H1 (cell line): ENCODE measurements around the gene ABHD6. TPM values are rescaled to one million over a fixed set of nuclear protein-coding genes. Genes with fewer than 3 reads are reported as not detected.

ENCODE experiments used
- CTCF ChIA-PET: fragments of 300-600 bp; sonication (Branson Sonifier 250); formaldehyde crosslinking; loops from one replicate; lab custom pipeline; 2021; ENCODE audit not compliant: partially characterized antibody; lab: Charles Lee
- POLR2A ChIA-PET: fragments of 300-600 bp; sonication (Branson Sonifier 250); formaldehyde crosslinking; loops from one replicate; lab custom pipeline; 2021; ENCODE audit warnings: inconsistent platforms; ENCODE audit not compliant: partially characterized antibody; lab: Charles Lee
- DNase-seq, 2 experiments: peaks; one replicate each; pipeline versions ENCODE4 v3.0.0 to v3.0.0-alpha.2; 2010 to 2022; ENCODE audit warnings: low spot score in 2 of 2, low read depth in 1 of 2, mixed read lengths in 1 of 2
- FAIRE-seq: peaks from 2 replicates; lab custom pipeline; 2011; peaks lifted over from hg19 to GRCh38; lab: Jason Lieb, UNC
- H2AFZ ChIP-seq: 2 replicates; pipeline ENCODE4 v1.8.1; 2012; ENCODE audit warnings: low read length, inconsistent platforms
- H2AK5ac ChIP-seq: 2 replicates; pipeline ENCODE4 v1.6.1; 2013; ENCODE audit warnings: low read depth, low read length
- H2BK120ac ChIP-seq: replicated peaks from 2 replicates; pipeline ENCODE3; 2013; ENCODE audit warnings: low read depth, low read length, inconsistent platforms
- H2BK12ac ChIP-seq: 2 replicates; pipeline ENCODE4 v1.6.1; 2013; ENCODE audit warnings: low read depth, low read length
- H2BK15ac ChIP-seq: 2 replicates; pipeline ENCODE4 v1.6.1; 2013; ENCODE audit warnings: low read length
- H2BK20ac ChIP-seq: 2 replicates; pipeline ENCODE4 v1.6.1; 2013; ENCODE audit warnings: low read length
- H2BK5ac ChIP-seq: 2 replicates; pipeline ENCODE4 v1.6.1; 2013; ENCODE audit warnings: low read depth, low read length
- H3K14ac ChIP-seq: 2 replicates; pipeline ENCODE4 v1.6.1; 2013; ENCODE audit warnings: inconsistent platforms; ENCODE audit not compliant: insufficient read length
- H3K18ac ChIP-seq: 2 replicates; pipeline ENCODE4 v1.6.1; 2013; ENCODE audit warnings: low read length; ENCODE audit errors: extremely low read depth
- H3K23ac ChIP-seq: 2 replicates; pipeline ENCODE4 v1.6.1; 2013; ENCODE audit warnings: inconsistent platforms; ENCODE audit not compliant: insufficient read length
- H3K23me2 ChIP-seq: 2 replicates; pipeline ENCODE4 v1.6.1; 2013; ENCODE audit warnings: low read depth, low read length
- H3K27ac ChIP-seq: 2 replicates; pipeline ENCODE4 v1.6.1; 2011; ENCODE audit warnings: low read depth, low read length, inconsistent platforms
- H3K27me3 ChIP-seq, 4 experiments: replicated peaks in 1 of 4; 1 replicate in 1 of 4; 2 replicates in 3 of 4; pipeline versions ENCODE4 v1.6.1 to v1.8.1; 2011 to 2013; ENCODE audit warnings: low read length in 3 of 4, mild to moderate bottlenecking in 3 of 4, inconsistent platforms in 2 of 4, mixed read lengths in 2 of 4, moderate library complexity in 1 of 4; ENCODE audit not compliant: control insufficient read depth in 3 of 4, insufficient read depth in 3 of 4; ENCODE audit errors: extremely low read depth in 1 of 4
- H3K36me3 ChIP-seq, 4 experiments: 2 replicates each; pipeline versions ENCODE4 v1.6.1 to v1.8.1; 2011 to 2013; ENCODE audit warnings: mild to moderate bottlenecking in 4 of 4, low read length in 3 of 4, moderate library complexity in 2 of 4, control low read depth in 1 of 4, inconsistent platforms in 1 of 4; ENCODE audit not compliant: insufficient read depth in 4 of 4, control insufficient read depth in 2 of 4
- H3K4ac ChIP-seq: replicated peaks from 2 replicates; pipeline ENCODE3; 2013; ENCODE audit warnings: low read length, low read depth, mixed read lengths, inconsistent platforms; ENCODE audit not compliant: insufficient read length
- H3K4me1 ChIP-seq, 4 experiments: replicated peaks in 1 of 4; 1 replicate in 1 of 4; 2 replicates in 3 of 4; pipeline versions ENCODE4 v1.6.1 to v1.8.1; 2011 to 2013; ENCODE audit warnings: low read length in 3 of 4, inconsistent platforms in 2 of 4, mixed read lengths in 1 of 4; ENCODE audit not compliant: insufficient read depth in 4 of 4, control insufficient read depth in 3 of 4
- H3K4me2 ChIP-seq, 2 experiments: 2 replicates each; pipeline versions ENCODE4 v1.6.1 to v1.8.1; 2011 to 2013; ENCODE audit warnings: low read depth in 2 of 2, low read length in 2 of 2, control low read depth in 1 of 2, inconsistent platforms in 1 of 2, mild to moderate bottlenecking in 1 of 2; ENCODE audit not compliant: insufficient read depth in 1 of 2
- H3K4me3 ChIP-seq, 4 experiments: fragments of 200-600, 300-600 bp in 1 of 4; sonication (generic), shearing (Covaris generic), sonication (Bioruptor Twin) in 1 of 4; 2 replicates each; pipeline versions ENCODE4 v1.5.1 to v1.8.1; 2011 to 2016; ENCODE audit warnings: low read length in 4 of 4, low read depth in 3 of 4, control low read depth in 2 of 4, inconsistent platforms in 2 of 4, mild to moderate bottlenecking in 2 of 4, mixed read lengths in 1 of 4, moderate library complexity in 1 of 4; ENCODE audit not compliant: insufficient read depth in 2 of 4; ENCODE audit errors: extremely low read depth in 1 of 4
- H3K56ac ChIP-seq: replicated peaks from 2 replicates; pipeline ENCODE3; 2013; ENCODE audit warnings: low read depth, mild to moderate bottlenecking, mixed read lengths, low read length, inconsistent platforms; ENCODE audit not compliant: insufficient read length
- H3K79me1 ChIP-seq: 2 replicates; pipeline ENCODE4 v1.6.1; 2013; ENCODE audit warnings: low read depth, low read length, control low read depth
- H3K79me2 ChIP-seq, 2 experiments: 2 replicates each; pipeline versions ENCODE4 v1.6.1 to v1.8.1; 2012 to 2013; ENCODE audit warnings: low read length in 2 of 2, mild to moderate bottlenecking in 2 of 2, inconsistent platforms in 1 of 2; ENCODE audit not compliant: insufficient read depth in 2 of 2, control insufficient read depth in 1 of 2
- H3K9ac ChIP-seq, 4 experiments: replicated peaks in 1 of 4; 1 replicate in 1 of 4; 2 replicates in 3 of 4; pipeline versions ENCODE4 v1.6.1 to v1.8.1; 2011 to 2013; ENCODE audit warnings: low read depth in 3 of 4, low read length in 3 of 4, control low read depth in 2 of 4, mild to moderate bottlenecking in 2 of 4, moderate library complexity in 2 of 4, inconsistent platforms in 1 of 4; ENCODE audit errors: extremely low read depth in 1 of 4
- H3K9me3 ChIP-seq, 2 experiments: 2 replicates each; pipeline versions ENCODE4 v1.6.1 to v1.8.1; 2012 to 2013; ENCODE audit warnings: mild to moderate bottlenecking in 2 of 2, moderate library complexity in 2 of 2, control low read depth in 1 of 2, inconsistent platforms in 1 of 2, low read depth in 1 of 2, low read length in 1 of 2, mixed read lengths in 1 of 2; ENCODE audit not compliant: insufficient read depth in 2 of 2
- H4K20me1 ChIP-seq, 2 experiments: replicated peaks in 1 of 2; 2 replicates each; pipeline versions ENCODE3 to v1.8.1; 2011 to 2013; ENCODE audit warnings: inconsistent platforms in 2 of 2, low read length in 2 of 2, mild to moderate bottlenecking in 1 of 2; ENCODE audit not compliant: insufficient read depth in 2 of 2, control insufficient read depth in 1 of 2
- H4K5ac ChIP-seq: 2 replicates; pipeline ENCODE4 v1.6.1; 2013; ENCODE audit warnings: low read length, low read depth, mixed read lengths, inconsistent platforms; ENCODE audit not compliant: insufficient read length
- H4K8ac ChIP-seq: 2 replicates; pipeline ENCODE4 v1.8.0; 2013; ENCODE audit warnings: mild to moderate bottlenecking, moderate library complexity, low read length, inconsistent platforms; ENCODE audit not compliant: insufficient read depth; ENCODE audit errors: extremely low read depth
- H4K91ac ChIP-seq: replicated peaks from 2 replicates; pipeline ENCODE3; 2013; ENCODE audit warnings: low read length, mixed read lengths, inconsistent platforms; ENCODE audit not compliant: insufficient read length
- BACH1 ChIP-seq: IDR thresholded peaks from 2 replicates; pipeline ENCODE4 v1.6.1; 2012; ENCODE audit warnings: low read length, improper control_type of control experiment
- CBX8 ChIP-seq: fragments of 300-800, 300-1000 bp; sonication (generic); IDR thresholded peaks from 2 replicates; pipeline ENCODE4 v1.7.1; 2016; ENCODE audit warnings: low read depth, low read length, borderline replicate concordance
- KDM1A ChIP-seq: fragments of 200-600, 300-600 bp; sonication (generic); IDR thresholded peaks from 2 replicates; pipeline ENCODE4 v1.7.1; 2016; ENCODE audit warnings: mild to moderate bottlenecking, low read length, borderline replicate concordance
- KDM5A ChIP-seq: fragments of 200-600 bp; IDR thresholded peaks from 2 replicates; pipeline ENCODE4 v1.7.1; 2012; ENCODE audit warnings: mild to moderate bottlenecking, low read length, inconsistent platforms, mixed read lengths
- POLR2AphosphoS5 ChIP-seq: IDR thresholded peaks from 2 replicates; pipeline ENCODE4 v1.6.1; 2011; ENCODE audit warnings: low read depth, low read length
- SIRT6 ChIP-seq: IDR thresholded peaks from one replicate; pipeline ENCODE4 v1.7.1; 2012; ENCODE audit warnings: low read length, inconsistent platforms
- SIX5 ChIP-seq: IDR thresholded peaks from 2 replicates; pipeline ENCODE4 v1.6.1; 2011; ENCODE audit warnings: mild to moderate bottlenecking, low read depth, low read length
- SP2 ChIP-seq: IDR thresholded peaks from 2 replicates; pipeline ENCODE4 v1.6.1; 2012; ENCODE audit warnings: mild to moderate bottlenecking, low read length, inconsistent platforms
- SUZ12 ChIP-seq: fragments of 200-600 bp; sonication (generic); IDR thresholded peaks from 2 replicates; pipeline ENCODE4 v1.6.1; 2012; ENCODE audit warnings: mild to moderate bottlenecking, inconsistent platforms, low read length, moderate library complexity, mixed read lengths
- TCF12 ChIP-seq: IDR thresholded peaks from 2 replicates; pipeline ENCODE4 v1.6.1; 2011; ENCODE audit warnings: low read depth, mild to moderate bottlenecking, low read length
- WGBS, 2 experiments: shearing (Covaris generic) in 1 of 2; methylation state at CpG; one replicate each; pipeline versions ENCODE4 v1.1.6 to v1.1.7; 2013 to 2015; ENCODE audit warnings: low lambda C conversion rate in 2 of 2, mixed read lengths in 2 of 2, inconsistent platforms in 1 of 2, low coverage in 1 of 2, missing lambda C conversion rate in 1 of 2; ENCODE audit not compliant: insufficient replicate concordance in 2 of 2, insufficient coverage in 1 of 2, insufficient read length in 1 of 2; ENCODE audit errors: extremely low coverage in 1 of 2, missing lambda C conversion rate in 1 of 2; 5-methylcytosine and 5-hydroxymethylcytosine counted together
- polyA plus RNA-seq, 7 experiments: library from polyadenylated mRNA; depleted of rRNA in 3 of 7; stranded (reverse) in 5 of 7; unstranded in 2 of 7; fragments of >200 nt in 5 of 7; fragments of 200-250 nt in 2 of 7; gene quantifications; 1 replicate in 5 of 7; 2 replicates in 1 of 7; 4 replicates in 1 of 7; pipeline versions ENCODE4 v1.2.1 to v1.2.3, GENCODE V29; 2011 to 2013; ENCODE audit warnings: missing spikeins in 2 of 7, mixed read lengths in 2 of 7
- total RNA-seq: library from RNA; stranded (reverse); fragmentation: NEBNext Ultra II Directional; extraction: Animal tissue kit (Norgen Biotek cat#: 25700); gene quantifications from 2 replicates; pipeline ENCODE4 v1.2.1, GENCODE V29; 2021
- TF ChIP-seq, protein P1 (sequence below), 3 experiments: IDR thresholded peaks; 1 replicate in 2 of 3; 2 replicates in 1 of 3; pipeline versions ENCODE4 v1.5.1 to v1.6.1; 2011; ENCODE audit warnings: low read length in 3 of 3, mild to moderate bottlenecking in 3 of 3, inconsistent platforms in 2 of 3, low read depth in 1 of 3, moderate library complexity in 1 of 3; ENCODE audit not compliant: insufficient read depth in 1 of 3; ENCODE audit errors: control extremely low read depth in 1 of 3
- TF ChIP-seq, protein P2 (sequence below): IDR thresholded peaks from 2 replicates; pipeline ENCODE4 v1.6.1; 2011; ENCODE audit warnings: low read length, improper control_type of control experiment

The ABHD6 gene
- total and polyA plus RNA-seq, 2 of the 8 experiments (the other 6 are each of a cell fraction or from before 2014, with no cell fraction given), result 5.9 to 6.6 TPM

- Histone ChIP-seq H3K4me2 (no peak overlapping the region), H4K91ac (no peak overlapping the region), H3K56ac (no peak overlapping the region), H2AFZ (no peak overlapping the region), H3K23ac (no peak overlapping the region), H3K23me2 (no peaks in the 10 kb centered on the region), H3K4ac (no peak overlapping the region), H2BK120ac (no peak overlapping the region), H3K4me3 (no peak overlapping the region), H3K36me3 (no peaks in the 10 kb centered on the region), H4K5ac (no peak overlapping the region), H3K14ac (no peak overlapping the region), H4K8ac (no peak overlapping the region), H3K79me1 (no peaks in the 10 kb centered on the region), H3K18ac (no peak overlapping the region), H4K20me1 (no peaks in the 10 kb centered on the region), H3K27ac (no peak overlapping the region), H3K27me3 (no peaks in the 10 kb centered on the region), H2BK12ac (no peak overlapping the region), H2AK5ac (no peak overlapping the region), H2BK5ac (no peak overlapping the region), H2BK20ac (no peak overlapping the region), H2BK15ac (no peak overlapping the region), H3K9me3 (no peaks in the 10 kb centered on the region), H3K9ac (no peak overlapping the region), H3K79me2 (no peaks in the 10 kb centered on the region), H3K4me1 (no peaks in the 10 kb centered on the region)
- WGBS, 2 experiments, result 88% methylated on average over 8 of the region's 8 CpGs; no CpG with 5 or more reads in 1 of the 2 experiments
- POLR2A ChIA-PET, result no interaction called here
- FAIRE-seq (no peak), DNase-seq (no peak)
- CTCF ChIA-PET, result interaction anchor here (2.9 to 3.0 kb wide), 2 partner anchors 19 to 109 kb away, joined by 7 to 15 read pairs; no protein-coding TSS in a partner anchor
- TF ChIP-seq, protein P1, sequence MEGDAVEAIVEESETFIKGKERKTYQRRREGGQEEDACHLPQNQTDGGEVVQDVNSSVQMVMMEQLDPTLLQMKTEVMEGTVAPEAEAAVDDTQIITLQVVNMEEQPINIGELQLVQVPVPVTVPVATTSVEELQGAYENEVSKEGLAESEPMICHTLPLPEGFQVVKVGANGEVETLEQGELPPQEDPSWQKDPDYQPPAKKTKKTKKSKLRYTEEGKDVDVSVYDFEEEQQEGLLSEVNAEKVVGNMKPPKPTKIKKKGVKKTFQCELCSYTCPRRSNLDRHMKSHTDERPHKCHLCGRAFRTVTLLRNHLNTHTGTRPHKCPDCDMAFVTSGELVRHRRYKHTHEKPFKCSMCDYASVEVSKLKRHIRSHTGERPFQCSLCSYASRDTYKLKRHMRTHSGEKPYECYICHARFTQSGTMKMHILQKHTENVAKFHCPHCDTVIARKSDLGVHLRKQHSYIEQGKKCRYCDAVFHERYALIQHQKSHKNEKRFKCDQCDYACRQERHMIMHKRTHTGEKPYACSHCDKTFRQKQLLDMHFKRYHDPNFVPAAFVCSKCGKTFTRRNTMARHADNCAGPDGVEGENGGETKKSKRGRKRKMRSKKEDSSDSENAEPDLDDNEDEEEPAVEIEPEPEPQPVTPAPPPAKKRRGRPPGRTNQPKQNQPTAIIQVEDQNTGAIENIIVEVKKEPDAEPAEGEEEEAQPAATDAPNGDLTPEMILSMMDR (IDR thresholded peaks at IDR 0.05; ENCODE audit: control extremely low read depth in 1 of 3, insufficient read depth in 1 of 3, low read depth in 1 of 3, low read length in 3 of 3), result no peak
- TF ChIP-seq, protein P2, sequence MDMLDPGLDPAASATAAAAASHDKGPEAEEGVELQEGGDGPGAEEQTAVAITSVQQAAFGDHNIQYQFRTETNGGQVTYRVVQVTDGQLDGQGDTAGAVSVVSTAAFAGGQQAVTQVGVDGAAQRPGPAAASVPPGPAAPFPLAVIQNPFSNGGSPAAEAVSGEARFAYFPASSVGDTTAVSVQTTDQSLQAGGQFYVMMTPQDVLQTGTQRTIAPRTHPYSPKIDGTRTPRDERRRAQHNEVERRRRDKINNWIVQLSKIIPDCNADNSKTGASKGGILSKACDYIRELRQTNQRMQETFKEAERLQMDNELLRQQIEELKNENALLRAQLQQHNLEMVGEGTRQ, result no peak
- no peak for TF ChIP-seq SIX5
- no peak for TF ChIP-seq SUZ12
- TF ChIP-seq SP2, result no peak
- no peak for TF ChIP-seq KDM5A
- no peak for TF ChIP-seq POLR2AphosphoS5
- TF ChIP-seq CBX8, result no peak
- TF ChIP-seq KDM1A, result no peak
- no peak for TF ChIP-seq BACH1
- no peak for TF ChIP-seq TCF12
- no peak for TF ChIP-seq SIRT6
Observed at GRCh38 chr3:58198362-58198761, 39.2 kb upstream of the ABHD6 start.
